ENCODE results near the gene PSMD13.
"Not testable (repeated sequence)": the region's sequence is repeated elsewhere in the genome, so short reads cannot be mapped to it uniquely, and the experiment has no call there.

PSMD13 gene

DNA sequence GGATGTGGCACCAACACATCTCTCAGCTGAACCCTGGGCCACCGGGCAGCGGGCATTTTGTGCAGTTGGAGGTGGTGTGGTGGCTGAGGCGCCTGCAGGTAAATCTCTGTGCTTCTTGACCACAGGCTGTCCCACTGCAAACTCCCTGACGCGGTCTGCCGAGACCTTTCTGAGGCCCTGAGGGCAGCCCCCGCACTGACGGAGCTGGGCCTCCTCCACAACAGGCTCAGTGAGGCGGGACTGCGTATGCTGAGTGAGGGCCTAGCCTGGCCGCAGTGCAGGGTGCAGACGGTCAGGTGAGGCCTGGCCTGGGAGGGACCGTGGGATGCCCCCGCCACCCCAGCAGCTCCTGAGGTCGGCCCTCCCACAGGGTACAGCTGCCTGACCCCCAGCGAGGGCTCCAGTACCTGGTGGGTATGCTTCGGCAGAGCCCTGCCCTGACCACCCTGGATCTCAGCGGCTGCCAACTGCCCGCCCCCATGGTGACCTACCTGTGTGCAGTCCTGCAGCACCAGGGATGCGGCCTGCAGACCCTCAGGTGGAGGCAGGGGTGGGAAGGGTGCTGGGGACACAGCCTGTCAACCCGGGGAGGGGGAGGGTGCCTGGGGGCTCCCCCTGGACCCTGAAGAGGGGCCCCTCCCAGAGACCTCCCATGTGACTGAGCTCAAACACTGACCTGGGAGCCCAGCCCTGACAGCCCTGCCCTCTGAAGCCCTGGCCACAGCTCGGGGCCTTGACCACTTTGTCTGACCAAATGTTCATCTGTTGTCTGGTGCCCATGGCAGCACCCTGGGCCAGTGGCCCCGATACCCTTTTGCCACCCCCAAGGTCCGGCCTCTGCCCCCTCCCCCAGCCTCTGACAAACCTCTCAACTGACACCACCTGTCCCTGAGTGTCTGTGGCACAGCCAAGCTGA lies 47.6 kb downstream of the PSMD13 start:
- DNase-seq (ENCODE audit: insufficient read length, low spot score) (no peak), FAIRE-seq (no peak)
- TF ChIP-seq POLR2A (IDR thresholded peaks at IDR 0.05; ENCODE audit: low read depth, low read length): no peak

DNA sequence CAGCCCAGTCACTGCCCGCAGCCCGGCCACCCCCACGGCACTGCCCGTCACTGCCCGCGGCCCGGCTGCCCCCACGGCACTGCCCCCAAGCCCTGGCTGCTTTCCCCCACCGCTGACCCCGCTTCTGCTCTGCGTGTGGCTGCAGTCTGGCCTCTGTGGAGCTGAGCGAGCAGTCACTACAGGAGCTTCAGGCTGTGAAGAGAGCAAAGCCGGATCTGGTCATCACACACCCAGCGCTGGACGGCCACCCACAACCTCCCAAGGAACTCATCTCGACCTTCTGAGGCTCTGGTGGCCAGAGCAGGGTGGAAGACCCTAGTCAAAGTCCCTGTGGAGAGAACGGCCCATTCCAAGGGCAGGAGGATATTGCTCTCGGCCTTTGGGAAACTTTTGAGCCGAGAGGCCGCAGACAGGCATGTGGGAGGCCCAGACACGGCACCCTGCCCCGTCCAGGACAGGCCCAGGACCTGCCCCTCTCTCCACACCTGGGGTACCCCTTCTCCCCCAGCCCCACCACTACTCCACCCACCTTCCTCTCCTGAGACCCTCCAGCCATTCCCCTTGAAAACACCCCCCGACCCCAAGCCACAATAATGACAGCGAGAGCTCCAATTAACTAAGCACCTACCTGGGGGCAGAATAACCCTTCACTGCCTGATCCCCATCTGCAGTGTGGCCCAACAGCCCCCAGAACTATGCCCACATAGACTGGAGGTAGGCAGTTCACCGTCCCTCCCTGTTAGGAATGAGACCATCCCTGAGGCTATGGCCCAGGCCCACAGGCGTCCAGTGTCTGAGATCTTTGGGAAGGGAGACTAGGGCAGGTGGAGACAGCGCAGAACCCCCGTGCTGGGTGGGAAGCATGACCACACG lies 48.5 kb downstream of the PSMD13 start:
- FAIRE-seq (no peak), DNase-seq (ENCODE audit: insufficient read length, low spot score) (no peak)
- no peak for TF ChIP-seq POLR2A (IDR thresholded peaks at IDR 0.05; ENCODE audit: low read depth, low read length)

DNA sequence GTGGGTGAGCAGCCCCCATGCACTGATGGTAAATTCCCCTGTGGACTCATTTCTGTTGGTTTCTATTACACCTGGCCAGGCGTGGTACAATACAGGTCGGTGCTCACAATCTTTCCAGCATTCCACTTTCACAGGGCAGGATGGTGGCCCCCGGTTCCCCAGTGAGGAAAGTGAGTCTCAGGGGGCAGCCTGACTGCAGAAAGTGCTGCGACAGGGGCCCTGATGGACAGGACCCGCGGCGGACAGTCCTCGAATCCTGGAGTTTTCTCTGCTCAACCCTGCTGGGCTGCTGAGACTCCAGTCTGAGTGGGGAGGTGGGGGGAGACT lies 49.1 kb downstream of the PSMD13 start:
- no peak for DNase-seq (ENCODE audit: insufficient read length, low spot score)
- TF ChIP-seq POLR2A (IDR thresholded peaks at IDR 0.05; ENCODE audit: low read depth, low read length): no peak
- FAIRE-seq: no peak

DNA sequence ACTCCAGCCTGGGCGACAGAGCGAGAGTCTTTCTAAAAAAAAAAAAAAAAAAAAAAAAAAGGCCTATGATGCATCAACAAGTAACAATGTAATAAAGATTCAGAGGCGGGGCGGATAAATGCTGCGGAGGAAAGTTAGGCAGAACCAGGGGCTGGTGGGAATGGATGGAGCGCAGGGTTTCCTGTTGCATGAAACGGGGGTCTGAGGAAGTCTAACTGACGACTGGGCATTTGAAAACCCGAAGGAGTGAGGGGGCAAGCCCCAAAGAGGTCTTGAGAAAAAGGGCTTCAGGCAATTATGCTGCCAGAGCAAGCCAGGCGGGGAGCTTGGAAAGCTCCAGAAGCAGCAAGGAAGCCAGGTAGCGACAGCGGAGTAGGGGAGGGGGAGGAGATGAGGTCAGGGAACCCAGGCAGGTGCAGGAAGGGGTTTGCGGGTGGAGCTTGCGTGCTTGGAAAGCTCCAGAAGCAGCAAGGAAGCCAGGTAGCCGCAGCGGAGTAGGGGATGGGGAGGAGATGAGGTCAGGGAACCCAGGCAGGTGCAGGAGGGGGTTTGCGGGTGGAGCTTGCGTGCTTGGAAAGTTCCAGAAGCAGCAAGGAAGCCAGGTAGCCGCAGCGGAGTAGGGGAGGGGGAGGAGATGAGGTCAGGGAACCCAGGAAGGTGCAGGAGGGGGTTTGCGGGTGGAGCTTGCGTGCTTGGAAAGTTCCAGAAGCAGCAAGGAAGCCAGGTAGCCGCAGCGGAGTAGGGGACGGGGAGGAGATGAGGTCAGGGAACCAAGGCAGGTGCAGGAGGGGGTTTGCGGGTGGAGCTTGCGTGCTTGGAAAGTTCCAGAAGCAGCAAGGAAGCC lies 50.4 kb downstream of the PSMD13 start:
- not testable (repeated sequence) for DNase-seq (ENCODE audit: insufficient read length, low spot score); FAIRE-seq

DNA sequence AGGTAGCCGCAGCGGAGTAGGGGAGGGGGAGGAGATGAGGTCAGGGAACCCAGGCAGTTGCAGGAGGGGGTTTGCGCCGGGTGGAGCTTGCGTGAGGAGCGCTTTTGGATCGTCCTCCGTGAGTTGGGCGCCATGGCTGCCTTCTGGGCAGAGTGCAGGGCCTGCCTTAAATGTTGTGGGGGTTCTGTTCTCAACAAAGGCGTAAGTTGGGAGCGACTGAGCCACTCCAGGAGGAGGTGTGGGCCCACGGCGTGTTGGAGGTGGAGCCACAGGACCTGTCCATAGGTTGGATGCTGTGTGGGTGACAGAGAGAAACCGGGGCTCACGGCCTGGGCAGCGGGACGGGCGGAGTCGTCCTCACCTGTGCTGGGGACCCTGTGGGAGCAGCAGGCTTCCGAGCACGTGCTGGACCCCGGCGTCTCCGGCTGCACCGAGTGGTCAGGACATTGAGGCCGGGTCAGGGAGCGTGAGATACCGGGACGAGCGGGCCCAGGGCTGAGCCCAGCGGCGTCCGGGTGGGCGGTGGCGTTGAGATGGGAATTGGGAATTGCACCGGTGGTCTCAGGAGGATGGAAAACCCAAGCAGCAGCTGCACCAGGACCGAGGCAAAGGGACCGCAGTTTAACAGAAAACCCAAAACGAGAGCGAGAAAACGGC lies 51.2 kb downstream of the PSMD13 start:
- FAIRE-seq (no peak), DNase-seq (ENCODE audit: insufficient read length, low spot score) (no peak)
- no peak for TF ChIP-seq POLR2A (IDR thresholded peaks at IDR 0.05; ENCODE audit: low read depth, low read length)

DNA sequence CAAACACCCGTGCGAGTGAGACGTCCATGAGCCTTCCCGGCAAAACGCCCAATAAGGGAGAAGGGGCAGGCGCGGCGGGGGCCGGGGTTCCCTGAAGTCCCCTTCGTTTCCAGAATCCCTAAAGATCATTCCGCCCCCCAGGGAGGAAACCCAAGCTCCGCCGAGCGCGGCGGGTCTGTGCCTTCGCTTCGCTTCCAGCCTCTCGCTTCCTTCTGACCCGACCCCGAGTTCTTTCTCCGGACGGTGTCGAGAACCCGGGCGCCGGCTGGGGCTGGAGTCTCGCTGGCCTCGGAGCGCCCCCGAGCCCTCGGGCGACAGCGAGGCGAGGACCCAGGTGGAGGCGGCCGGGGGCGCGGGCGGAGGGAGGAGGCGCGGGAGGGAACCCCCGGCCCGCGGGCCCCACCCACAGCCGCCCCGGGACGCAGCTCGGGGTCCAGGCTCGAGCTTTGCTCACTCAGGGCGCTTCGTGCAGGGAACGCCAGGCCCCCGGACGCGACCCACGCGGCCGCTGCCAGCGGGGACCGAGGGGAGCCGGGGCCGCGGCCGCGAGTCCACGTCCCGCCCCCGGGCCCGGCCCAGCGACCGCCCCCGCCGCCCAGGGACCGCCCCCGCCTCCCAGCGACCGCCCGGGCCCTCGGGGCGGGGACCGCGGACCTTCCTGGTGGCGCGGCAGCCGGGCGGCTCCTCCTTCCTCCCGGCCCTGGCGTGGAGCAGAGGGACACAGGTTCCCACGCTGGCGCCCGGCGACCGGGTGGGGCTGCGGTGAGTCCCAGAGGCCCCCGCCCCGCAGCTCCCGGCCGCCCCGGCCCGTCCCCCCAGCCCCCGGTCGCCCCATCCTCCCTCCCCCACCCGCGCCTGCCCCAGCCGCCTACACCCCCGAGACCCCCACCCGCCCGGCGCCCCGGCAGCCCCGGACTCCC lies 52.0 kb downstream of the PSMD13 start, which contains the start of gene PGGHG:
TSS of gene PGGHG (plus strand) at position 649 of the 920 bp plus-strand sequence. CDS start 691 bp downstream, outside the sequence.
- FAIRE-seq (no peak), DNase-seq (ENCODE audit: insufficient read length, low spot score) (peak; percentile 99)
- TF ChIP-seq POLR2A (IDR thresholded peaks at IDR 0.05; ENCODE audit: low read depth, low read length): peak; percentile 80

DNA sequence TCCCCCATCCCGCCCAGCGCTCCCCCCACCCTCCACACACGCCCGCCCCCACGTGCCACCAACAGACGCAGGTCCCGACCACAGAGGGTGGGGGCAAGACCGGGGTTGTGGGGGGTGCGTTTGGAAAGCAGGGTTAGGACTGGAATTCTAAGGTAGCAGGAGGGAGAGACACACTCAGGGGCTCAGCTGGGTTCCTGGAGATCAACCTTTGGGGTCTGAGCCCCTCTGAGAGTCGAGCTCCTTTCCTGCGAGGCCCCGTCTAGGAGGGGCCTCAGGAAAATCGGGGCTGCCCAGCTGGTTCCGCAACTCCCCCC lies 52.6 kb downstream of the PSMD13 start:
- FAIRE-seq (no peak), DNase-seq (ENCODE audit: insufficient read length, low spot score) (no peak)
- TF ChIP-seq POLR2A (IDR thresholded peaks at IDR 0.05; ENCODE audit: low read depth, low read length): no peak

DNA sequence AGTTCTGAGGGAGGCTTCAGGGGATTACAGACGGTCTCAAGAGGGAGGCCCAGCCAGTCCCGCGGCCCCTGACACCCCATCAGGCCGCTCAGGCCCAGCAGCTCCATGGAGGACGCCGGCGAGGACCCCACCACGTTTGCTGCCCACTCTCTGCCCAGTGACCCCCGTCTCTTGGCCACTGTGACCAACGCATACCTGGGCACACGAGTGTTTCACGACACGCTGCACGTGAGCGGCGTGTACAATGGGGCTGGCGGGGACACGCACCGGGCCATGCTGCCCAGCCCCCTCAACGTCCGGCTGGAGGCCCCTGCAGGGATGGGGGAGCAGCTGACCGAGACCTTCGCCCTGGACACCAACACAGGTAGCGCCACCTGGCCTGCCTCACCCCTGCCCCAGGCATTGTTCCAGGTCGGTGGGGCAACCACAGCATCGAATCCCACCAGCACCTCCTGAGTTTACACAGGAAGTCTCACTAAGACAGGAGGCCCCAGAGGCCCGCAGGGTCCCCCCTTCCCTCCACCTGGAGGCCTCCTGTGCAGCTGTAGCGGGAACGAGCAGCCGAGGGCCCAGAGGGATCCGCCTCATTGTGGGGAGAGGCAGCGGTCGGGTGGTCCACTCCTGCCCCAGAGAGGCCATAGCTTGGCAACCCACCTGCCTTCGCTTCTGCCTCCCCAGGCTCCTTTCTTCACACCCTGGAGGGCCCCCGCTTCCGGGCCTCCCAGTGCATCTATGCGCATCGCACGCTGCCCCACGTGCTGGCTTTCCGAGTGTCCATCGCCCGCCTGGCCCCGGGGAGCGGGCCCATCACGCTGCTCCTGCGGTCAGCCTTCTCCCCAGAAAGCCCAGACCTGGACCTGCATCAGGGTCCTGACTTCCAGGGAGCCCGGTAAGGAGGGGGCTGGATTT lies 53.2 kb downstream of the PSMD13 start:
- no peak for TF ChIP-seq POLR2A (IDR thresholded peaks at IDR 0.05; ENCODE audit: low read depth, low read length)
- FAIRE-seq (no peak), DNase-seq (ENCODE audit: insufficient read length, low spot score) (no peak)

DNA sequence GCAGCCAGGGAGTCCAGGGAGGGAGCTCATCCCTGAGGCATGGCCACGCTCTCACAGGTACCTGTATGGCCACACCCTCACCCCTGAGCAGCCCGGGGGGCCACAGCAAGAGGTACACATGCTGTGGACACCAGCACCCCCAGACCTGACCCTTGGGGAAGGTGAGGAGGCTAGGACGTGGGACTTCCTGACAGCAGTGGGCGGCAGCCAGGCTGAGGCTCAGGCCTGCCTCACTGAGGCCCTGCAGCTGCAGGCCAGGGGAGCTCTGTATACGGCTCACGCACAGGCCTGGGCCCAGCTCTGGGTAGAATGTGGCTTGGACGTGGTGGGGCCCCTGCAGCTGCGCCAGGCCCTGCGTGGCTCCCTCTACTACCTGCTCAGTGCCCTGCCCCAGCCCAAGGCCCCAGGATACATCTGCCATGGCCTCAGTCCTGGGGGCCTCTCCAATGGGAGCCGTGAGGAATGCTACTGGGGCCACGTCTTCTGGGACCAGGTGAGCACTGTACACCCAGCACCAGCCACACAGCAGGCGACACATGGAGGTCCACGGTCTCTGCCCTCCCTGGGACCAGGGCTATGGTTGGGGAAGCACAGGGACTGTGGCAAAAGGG lies 54.0 kb downstream of the PSMD13 start:
- no peak for TF ChIP-seq POLR2A (IDR thresholded peaks at IDR 0.05; ENCODE audit: low read depth, low read length)
- DNase-seq (ENCODE audit: insufficient read length, low spot score) (no peak), FAIRE-seq (no peak)

DNA sequence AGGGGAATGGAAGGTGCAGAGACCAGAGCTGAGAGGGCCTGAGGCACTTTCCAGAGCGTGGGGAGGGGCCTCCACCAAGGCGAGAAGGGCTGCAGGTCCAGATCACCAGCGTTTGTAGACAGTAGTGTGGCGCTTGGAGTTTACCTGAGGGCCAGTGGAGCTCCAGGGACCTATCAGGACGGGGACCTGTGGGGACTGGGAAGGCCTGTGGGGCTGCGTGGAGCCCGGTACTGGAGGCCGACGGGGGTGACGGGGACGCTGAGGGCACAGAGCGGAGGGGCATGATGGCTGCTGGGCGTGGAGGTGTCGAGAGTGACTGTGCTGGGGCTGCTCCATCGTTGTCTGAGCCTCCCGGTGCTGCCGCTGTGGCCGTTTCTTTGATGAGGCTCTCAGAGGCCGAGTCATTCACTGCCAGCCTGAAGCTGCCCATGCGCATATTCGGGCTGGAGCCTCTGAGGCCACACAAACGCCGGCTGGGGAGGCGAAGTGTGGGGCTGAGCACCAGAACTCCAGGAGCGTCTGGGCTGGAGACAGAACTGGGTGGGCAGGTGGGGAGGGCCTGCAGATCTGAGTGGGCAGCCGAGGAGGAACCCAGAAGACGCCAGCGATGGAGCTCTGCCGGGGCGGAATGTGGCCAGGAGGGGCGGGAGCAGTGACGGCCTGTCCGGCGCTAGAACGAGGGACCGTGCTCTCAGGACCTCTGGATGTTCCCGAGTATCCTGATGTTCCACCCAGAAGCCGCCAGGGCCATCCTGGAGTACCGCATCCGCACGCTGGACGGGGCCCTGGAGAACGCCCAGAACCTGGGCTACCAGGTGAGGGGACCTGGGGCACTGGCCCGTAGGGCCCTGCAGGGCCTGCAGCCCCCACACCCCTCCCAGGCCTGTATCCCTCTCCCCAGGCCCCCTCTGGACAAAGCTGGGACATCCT lies 54.8 kb downstream of the PSMD13 start:
- no peak for TF ChIP-seq POLR2A (IDR thresholded peaks at IDR 0.05; ENCODE audit: low read depth, low read length)
- no peak for DNase-seq (ENCODE audit: insufficient read length, low spot score)
- FAIRE-seq: no peak
